NT2/D1 (cell line): ENCODE results near the gene ERBB4.

Experiments used
- SUZ12 ChIP-seq: IDR thresholded peaks from 2 replicates; pipeline ENCODE4 v1.6.1; 2011; ENCODE audit not compliant: insufficient read length, insufficient read depth; ENCODE audit errors: extremely low read depth
- ZNF274 ChIP-seq: IDR thresholded peaks from 2 replicates; pipeline ENCODE4 v1.6.1; 2011; ENCODE audit warnings: mild to moderate bottlenecking, low read depth, low read length

- no peak for TF ChIP-seq SUZ12
- no peak for TF ChIP-seq ZNF274
Measured at GRCh38 chr2:212015588-212015987, 523.0 kb downstream of the ERBB4 start.
